Mesendoderm (in vitro differentiated cells): Measurements from ENCODE around the gene ACTR5.

ENCODE experiments used
- DNase-seq: peaks from one replicate; pipeline ENCODE4 v3.0.0; 2013
- H2AK5ac ChIP-seq: 2 replicates; pipeline ENCODE4 v1.6.1; 2013; ENCODE audit warnings: low read length, inconsistent platforms
- H2BK120ac ChIP-seq: 2 replicates; pipeline ENCODE4 v1.6.1; 2013; ENCODE audit warnings: low read depth, mild to moderate bottlenecking, low read length, moderate library complexity, mixed read lengths
- H2BK15ac ChIP-seq: replicated peaks from 2 replicates; pipeline ENCODE4 v1.6.1; 2013; ENCODE audit warnings: low read depth, mild to moderate bottlenecking, moderate library complexity
- H2BK5ac ChIP-seq: 2 replicates; pipeline ENCODE4 v1.6.1; 2013; ENCODE audit warnings: low read length, inconsistent platforms
- H3K18ac ChIP-seq: 2 replicates; pipeline ENCODE4 v1.6.1; 2013; ENCODE audit warnings: mild to moderate bottlenecking, low read length, mixed read lengths
- H3K23ac ChIP-seq: one replicate; pipeline ENCODE4 v1.6.1; 2013; ENCODE audit warnings: low read length
- H3K27ac ChIP-seq: 2 replicates; pipeline ENCODE4 v1.5.1; 2013; ENCODE audit warnings: low read depth, mild to moderate bottlenecking, inconsistent platforms, low read length, moderate library complexity
- H3K27me3 ChIP-seq: 2 replicates; pipeline ENCODE4 v1.6.1; 2013; ENCODE audit warnings: low read length, control low read depth, mild to moderate bottlenecking, inconsistent platforms; ENCODE audit not compliant: insufficient read depth, poor library complexity
- H3K36me3 ChIP-seq: 2 replicates; pipeline ENCODE4 v1.6.1; 2013; ENCODE audit warnings: low read length, inconsistent platforms; ENCODE audit not compliant: control insufficient read depth, insufficient read depth
- H3K4ac ChIP-seq: one replicate; pipeline ENCODE4 v1.6.1; 2013; ENCODE audit warnings: low read depth, mild to moderate bottlenecking, low read length, moderate library complexity
- H3K4me1 ChIP-seq: 2 replicates; pipeline ENCODE4 v1.6.1; 2013; ENCODE audit warnings: low read depth, low read length, inconsistent platforms; ENCODE audit not compliant: control insufficient read depth
- H3K4me2 ChIP-seq: 2 replicates; pipeline ENCODE4 v1.6.1; 2013; ENCODE audit warnings: low read length
- H3K4me3 ChIP-seq: 2 replicates; pipeline ENCODE4 v1.5.1; 2013; ENCODE audit warnings: mild to moderate bottlenecking, low read length
- H3K56ac ChIP-seq: one replicate; pipeline ENCODE4 v1.6.1; 2013; ENCODE audit warnings: low read length
- H3K79me1 ChIP-seq: 2 replicates; pipeline ENCODE4 v1.6.1; 2013; ENCODE audit warnings: low read length, inconsistent platforms
- H3K79me2 ChIP-seq: 2 replicates; pipeline ENCODE4 v1.6.1; 2013; ENCODE audit warnings: mild to moderate bottlenecking, low read length; ENCODE audit not compliant: control insufficient read depth, insufficient read depth
- H3K9ac ChIP-seq: 2 replicates; pipeline ENCODE4 v1.6.1; 2013; ENCODE audit warnings: low read length, inconsistent platforms
- H4K5ac ChIP-seq: one replicate; pipeline ENCODE4 v1.6.1; 2013; ENCODE audit warnings: low read length
- H4K8ac ChIP-seq: one replicate; pipeline ENCODE4 v1.6.1; 2013; ENCODE audit warnings: low read depth, mild to moderate bottlenecking, control low read depth, low read length, moderate library complexity
- WGBS: extraction: QIAGEN DNeasy Blood & Tissue Kit; methylation state at CpG from one replicate; pipeline ENCODE4 v1.1.7; 2013; ENCODE audit warnings: low lambda C conversion rate, missing lambda C conversion rate; ENCODE audit not compliant: insufficient coverage; ENCODE audit errors: extremely low coverage; 5-methylcytosine and 5-hydroxymethylcytosine counted together

ACTR5 gene

DNA sequence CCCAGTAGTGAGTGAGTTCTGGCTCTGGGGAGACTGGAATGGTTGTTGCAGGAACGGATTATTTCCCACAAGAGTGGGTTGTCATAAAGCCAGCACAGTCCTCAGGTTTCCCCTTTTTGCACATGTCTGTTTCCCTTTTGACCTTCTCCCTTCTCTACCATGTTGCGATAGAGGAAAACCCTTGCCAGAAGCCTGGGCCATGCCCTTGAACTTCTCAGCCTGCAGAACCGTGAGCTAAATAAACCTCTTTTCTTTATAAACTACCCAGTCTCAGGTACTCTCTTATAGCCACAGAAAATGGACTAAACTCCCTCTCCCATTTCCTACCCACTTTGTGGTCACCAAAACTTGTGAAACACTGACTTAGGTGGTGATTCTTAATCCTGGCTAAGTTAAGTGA is 50.0 kb downstream of the ACTR5 start:
- no CpG with 5 or more reads among the region's 3 CpGs for WGBS
- DNase-seq: no peak
- Histone ChIP-seq H3K9ac (no peak overlapping the region), H3K79me1 (no peaks in the 10 kb centered on the region), H3K79me2 (no peaks in the 10 kb centered on the region), H2BK120ac (no peak overlapping the region), H3K23ac (no peak overlapping the region), H3K4me3 (no peak overlapping the region), H2AK5ac (no peak overlapping the region), H3K56ac (no peak overlapping the region), H4K8ac (no peak overlapping the region), H3K4me2 (no peak overlapping the region), H3K36me3 (no peaks in the 10 kb centered on the region), H3K27me3 (no peaks in the 10 kb centered on the region), H3K4ac (no peak overlapping the region), H3K4me1 (no peaks in the 10 kb centered on the region), H4K5ac (no peak overlapping the region), H2BK15ac (no peak overlapping the region), H3K18ac (no peak overlapping the region), H2BK5ac (no peak overlapping the region), H3K27ac (no peak overlapping the region)

GRCh38 chr20:38799203-38799602 is 50.9 kb downstream of the ACTR5 start:
- no peak overlapping the region for H3K23ac ChIP-seq
- H3K27me3 ChIP-seq: no peaks in the 10 kb centered on the region
- WGBS: no CpG with 5 or more reads among the region's 4 CpGs
- H2BK15ac ChIP-seq: no peak overlapping the region
- no peak overlapping the region for H3K4me3 ChIP-seq
- H4K8ac ChIP-seq: no peak overlapping the region
- H3K79me1 ChIP-seq: no peaks in the 10 kb centered on the region
- H3K27ac ChIP-seq: no peak overlapping the region
- H3K4ac ChIP-seq: no peak overlapping the region
- no peak overlapping the region for H2BK120ac ChIP-seq
- no peak overlapping the region for H3K9ac ChIP-seq
- H3K56ac ChIP-seq: no peak overlapping the region
- H2AK5ac ChIP-seq: no peak overlapping the region
- no peaks in the 10 kb centered on the region for H3K36me3 ChIP-seq
- peaks cover 5% of the 10 kb centered on the region for H3K4me1 ChIP-seq
- H3K4me2 ChIP-seq: no peak overlapping the region
- H4K5ac ChIP-seq: no peak overlapping the region
- H2BK5ac ChIP-seq: no peak overlapping the region
- H3K18ac ChIP-seq: no peak overlapping the region
- no peak for DNase-seq
- no peaks in the 10 kb centered on the region for H3K79me2 ChIP-seq

DNA sequence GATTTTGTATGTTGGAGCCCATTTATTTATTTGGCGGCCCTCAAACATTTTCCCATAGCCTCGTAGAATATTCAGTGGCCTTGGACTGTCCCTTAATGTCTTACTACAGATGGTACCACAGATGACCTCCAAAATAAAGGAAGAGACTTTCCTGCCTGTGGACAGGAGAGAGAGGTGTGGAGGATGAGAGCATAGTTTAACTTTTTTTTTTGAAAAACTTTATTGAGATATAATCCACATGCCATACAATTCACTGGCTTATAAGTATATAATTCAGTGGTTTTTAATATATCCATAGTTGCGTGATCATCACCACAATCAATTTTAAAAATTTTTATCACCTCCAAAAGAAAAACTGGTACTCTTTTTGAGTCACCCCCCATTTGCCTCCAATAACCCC is 52.6 kb downstream of the ACTR5 start:
- Histone ChIP-seq H4K8ac (no peak overlapping the region), H3K4me2 (no peak overlapping the region), H2AK5ac (no peak overlapping the region), H3K27me3 (no peaks in the 10 kb centered on the region), H4K5ac (no peak overlapping the region), H3K4me3 (no peak overlapping the region), H3K36me3 (no peaks in the 10 kb centered on the region), H2BK120ac (no peak overlapping the region), H2BK5ac (no peak overlapping the region), H3K79me1 (no peaks in the 10 kb centered on the region), H3K23ac (no peak overlapping the region), H3K27ac (no peak overlapping the region), H2BK15ac (no peak overlapping the region), H3K56ac (no peak overlapping the region), H3K4ac (no peak overlapping the region), H3K18ac (no peak overlapping the region), H3K79me2 (no peaks in the 10 kb centered on the region), H3K9ac (no peak overlapping the region), H3K4me1 (peaks cover 9% of the 10 kb centered on the region)
- no CpG with 5 or more reads among the region's 3 CpGs for WGBS
- no peak for DNase-seq

DNA sequence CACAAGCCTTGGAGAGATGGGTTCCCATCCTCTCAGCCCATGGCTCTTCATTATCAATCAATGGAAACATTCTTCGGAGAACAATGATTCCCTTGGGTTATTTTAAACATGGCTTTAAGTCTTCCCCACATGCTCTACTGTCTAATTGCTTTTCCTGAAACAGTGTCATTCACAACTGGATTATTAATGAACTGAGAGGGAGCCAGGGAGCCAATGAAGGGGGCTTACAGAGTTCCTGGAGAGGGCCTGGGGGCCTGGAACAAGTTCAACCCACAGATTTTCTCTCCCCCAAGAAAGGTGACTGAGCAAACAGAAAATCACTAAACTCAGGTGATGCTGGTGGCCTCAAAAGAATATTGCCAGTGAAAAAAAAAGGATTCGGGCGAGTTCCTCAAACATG is 56.0 kb downstream of the ACTR5 start:
- Histone ChIP-seq H3K18ac (peak overlapping the region; percentile 35), H2BK120ac (no peak overlapping the region), H3K36me3 (no peaks in the 10 kb centered on the region), H2AK5ac (no peak overlapping the region), H3K4me1 (peaks cover 9% of the 10 kb centered on the region), H3K9ac (peak overlapping the region; percentile 2), H4K5ac (no peak overlapping the region), H3K79me2 (no peaks in the 10 kb centered on the region), H3K79me1 (peaks cover 2% of the 10 kb centered on the region), H4K8ac (no peak overlapping the region), H3K56ac (peak overlapping the region; percentile 65), H3K23ac (no peak overlapping the region), H3K27me3 (no peaks in the 10 kb centered on the region), H3K4ac (peak overlapping the region; percentile 72), H3K4me3 (no peak overlapping the region), H3K4me2 (no peak overlapping the region), H3K27ac (peak overlapping the region; percentile 70), H2BK15ac (no peak overlapping the region), H2BK5ac (peak overlapping the region; percentile 69)
- no CpG with 5 or more reads among the region's 3 CpGs for WGBS
- DNase-seq: peak; percentile 30

DNA sequence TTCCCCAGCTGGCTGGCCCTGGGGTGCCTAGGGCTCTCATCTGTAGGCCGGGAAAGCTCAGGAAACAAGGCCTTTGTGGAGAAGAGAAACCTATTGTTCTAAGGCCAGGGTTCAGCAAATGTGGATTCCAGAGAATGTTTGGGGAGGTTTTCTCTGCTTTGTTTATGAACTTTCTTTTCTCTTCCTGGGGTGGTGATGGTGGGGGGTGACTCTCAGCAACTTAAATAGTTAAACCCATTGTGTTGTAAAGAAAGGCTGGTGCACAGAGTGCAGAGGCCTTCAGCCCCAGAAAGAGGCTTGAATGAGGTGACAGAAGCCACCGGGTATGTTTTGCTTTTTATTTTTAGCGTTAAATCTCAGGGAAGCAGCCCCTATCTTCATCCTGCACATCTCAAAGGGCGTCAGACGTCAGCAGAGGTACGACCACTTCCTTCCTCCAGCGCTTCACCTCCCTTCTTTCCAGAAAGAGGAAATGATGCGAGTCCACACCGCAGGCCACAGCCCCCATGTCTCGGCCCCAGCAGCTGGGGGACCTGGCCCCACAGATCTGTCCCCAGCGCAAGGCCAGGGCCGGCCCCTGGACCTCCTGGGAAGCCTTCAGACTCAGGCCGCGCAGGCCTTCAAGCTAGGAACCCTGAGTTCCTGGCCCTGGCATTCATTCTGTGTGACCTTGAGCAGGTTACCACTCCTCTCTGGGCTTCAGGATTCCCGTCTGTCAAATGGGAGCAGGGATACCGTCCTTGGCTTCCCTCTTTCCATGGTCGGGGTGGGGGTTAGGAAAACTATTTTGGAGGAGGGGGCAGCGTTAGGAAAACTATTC is 56.6 kb downstream of the ACTR5 start:
- Histone ChIP-seq H4K8ac (no peak overlapping the region), H3K79me1 (peaks cover 2% of the 10 kb centered on the region), H4K5ac (peak overlapping the region; percentile 23), H2BK15ac (no peak overlapping the region), H3K4ac (peak overlapping the region; percentile 72), H3K79me2 (no peaks in the 10 kb centered on the region), H2BK5ac (peak overlapping the region; percentile 5), H3K4me2 (peak overlapping the region; percentile 63), H3K56ac (peak overlapping the region; percentile 75), H2BK120ac (no peak overlapping the region), H3K36me3 (no peaks in the 10 kb centered on the region), H3K9ac (peak overlapping the region; percentile 12), H3K23ac (no peak overlapping the region), H3K27me3 (no peaks in the 10 kb centered on the region), H3K4me1 (peaks cover 9% of the 10 kb centered on the region), H3K4me3 (no peak overlapping the region), H2AK5ac (no peak overlapping the region), H3K18ac (peak overlapping the region; percentile 35), H3K27ac (peak overlapping the region; percentile 70)
- peak; percentile 89 for DNase-seq
- no CpG with 5 or more reads among the region's 18 CpGs for WGBS
